Kidney (tissue), 14 donors: ENCODE measurements around the gene PPFIBP2. TPM values are rescaled to one million over a fixed set of nuclear protein-coding genes. Genes with fewer than 3 reads are reported as not detected.

Source experiments
- DNase-seq, 5 donors: peaks; one replicate each; pipeline ENCODE4 v3.0.0-alpha.2; 2013 to 2020
- FAIRE-seq: peaks from 2 replicates; lab custom pipeline; 2012; peaks lifted over from hg19 to GRCh38; lab: Jason Lieb, UNC
- H3K27ac ChIP-seq, 2 donors: one replicate each; pipeline ENCODE4 v1.7.0; 2013; ENCODE audit warnings: low read depth in 2 of 2, low read length in 2 of 2, inconsistent platforms in 1 of 2
- H3K27me3 ChIP-seq: one replicate; pipeline ENCODE4 v1.7.1; 2013; ENCODE audit warnings: low read length, inconsistent platforms; ENCODE audit not compliant: control insufficient read depth, insufficient read depth
- H3K36me3 ChIP-seq, 3 donors: one replicate each; pipeline versions ENCODE4 v1.7.0 to v1.7.1; 2013; ENCODE audit warnings: low read length in 3 of 3, control low read depth in 1 of 3, inconsistent platforms in 1 of 3; ENCODE audit not compliant: insufficient read depth in 3 of 3, control insufficient read depth in 2 of 3
- H3K4me1 ChIP-seq, 3 donors: one replicate each; pipeline versions ENCODE4 v1.7.0 to v1.7.1; 2013; ENCODE audit warnings: low read length in 3 of 3, inconsistent platforms in 1 of 3, low read depth in 1 of 3; ENCODE audit not compliant: control insufficient read depth in 2 of 3, insufficient read depth in 2 of 3
- H3K4me3 ChIP-seq, 3 donors: one replicate each; pipeline versions ENCODE4 v1.7.0 to v1.8.1; 2013; ENCODE audit warnings: low read length in 3 of 3, control low read depth in 1 of 3, inconsistent platforms in 1 of 3
- H3K9ac ChIP-seq, 3 donors: one replicate each; pipeline versions ENCODE4 v1.7.0 to v1.7.1; 2013; ENCODE audit warnings: low read length in 3 of 3, control low read depth in 1 of 3, inconsistent platforms in 1 of 3
- H3K9me3 ChIP-seq, 3 donors: one replicate each; pipeline versions ENCODE4 v1.7.0 to v1.7.1; 2013; ENCODE audit warnings: low read length in 3 of 3, control low read depth in 1 of 3, inconsistent platforms in 1 of 3; ENCODE audit not compliant: control insufficient read depth in 2 of 3, insufficient read depth in 1 of 3
- CTCF ChIP-seq: IDR thresholded peaks from 3 replicates; pipeline ENCODE4 v1.5.1; 2012; ENCODE audit warnings: mild to moderate bottlenecking, moderate library complexity, borderline replicate concordance; ENCODE audit not compliant: insufficient read depth; ENCODE audit errors: extremely low read depth
- intact Hi-C: fragments of 100-400 bp; cut with DNase I; formaldehyde crosslinking; loops from one replicate; pipeline ENCODE4 v1.11.1; 2022
- polyA plus RNA-seq: library from polyadenylated mRNA; stranded (reverse); fragments of 350-450 nt; fragmentation: Illumina TruSeq; extraction: RNeasy Lipid Tissue Mini Kit (QIAGEN cat#74804); gene quantifications from one replicate; pipeline ENCODE4 v1.2.3, GENCODE V29; 2014; ENCODE audit warnings: low read depth, low replicate concordance; ENCODE audit not compliant: insufficient read depth
- total RNA-seq: library from RNA; stranded (reverse); fragmentation: NEBNext Ultra II Directional; extraction: Animal tissue kit (Norgen Biotek cat#: 25700); gene quantifications from one replicate; pipeline ENCODE4 v1.2.1, GENCODE V29; 2021
- donor health status: control.
- donor health status: control.
- donor health status: control.
- donor health status: control.
- donor health status: control.
- donor health status: DM: yes; HTN: yes; CAD: no.
- donor health status: Normal renal cell carcinoma (clear cell type).

The PPFIBP2 gene
- total and polyA plus RNA-seq, 2 donors from 2014 or later = 31.6 to 44.4 TPM

- Histone ChIP-seq H3K9ac (no peak overlapping the region), H3K4me3 (no peak overlapping the region), H3K27me3 (no peaks in the 10 kb centered on the region), H3K4me1 (peaks cover 0 to 6% (median 0%) of the 10 kb centered on the region in 3 donors), H3K9me3 (no peaks in the 10 kb centered on the region), H3K36me3 (no peaks in the 10 kb centered on the region), H3K27ac (no peak overlapping the region)
- FAIRE-seq = no peak
- TF ChIP-seq CTCF = no peak
- intact Hi-C loops = no loop called here
- DNase-seq = no peak
Observed at GRCh38 chr11:7492253-7492652, 21.5 kb upstream of the PPFIBP2 start.

GRCh38 chr11:7493670-7494069, 20.1 kb upstream of the PPFIBP2 start:
- H3K9ac ChIP-seq = no peak overlapping the region
- no peaks in the 10 kb centered on the region for H3K36me3 ChIP-seq
- intact Hi-C loops = no loop called here
- FAIRE-seq (no peak), DNase-seq (no peak)
- H3K9me3 ChIP-seq = no peaks in the 10 kb centered on the region
- peaks cover 0 to 6% (median 0%) of the 10 kb centered on the region in 3 donors for H3K4me1 ChIP-seq
- TF ChIP-seq CTCF = no peak
- no peak overlapping the region for H3K27ac ChIP-seq
- H3K4me3 ChIP-seq = no peak overlapping the region
- H3K27me3 ChIP-seq = no peaks in the 10 kb centered on the region

GRCh38 chr11:7494086-7494745, 19.6 kb upstream of the PPFIBP2 start:
- peaks cover 0 to 6% (median 0%) of the 10 kb centered on the region in 3 donors for H3K4me1 ChIP-seq
- TF ChIP-seq CTCF = no peak
- no peaks in the 10 kb centered on the region for H3K36me3 ChIP-seq
- no peak overlapping the region for H3K27ac ChIP-seq
- H3K4me3 ChIP-seq = no peak overlapping the region
- H3K9me3 ChIP-seq = no peaks in the 10 kb centered on the region
- intact Hi-C loops = no loop called here
- no peak overlapping the region for H3K9ac ChIP-seq
- FAIRE-seq (no peak), DNase-seq (no peak)
- no peaks in the 10 kb centered on the region for H3K27me3 ChIP-seq
